HL-60 (cell line): Measurements from ENCODE around the gene REEP3.

Experiments
- DNase-seq, 2 experiments: peaks; one replicate each; pipeline ENCODE4 v3.0.0-alpha.2; 2010 to 2020; ENCODE audit warnings: low read depth in 1 of 2, low spot score in 1 of 2
- H3K27ac ChIP-seq: fragments of 250-450 bp; sonication (Bioruptor Pico); replicated peaks from 2 replicates; pipeline ENCODE4 v1.5.1; 2020; ENCODE audit warnings: mild to moderate bottlenecking, moderate library complexity
- H3K27me3 ChIP-seq: fragments of 250-450 bp; sonication (Bioruptor Pico); 2 replicates; pipeline ENCODE4 v1.5.1; 2021; ENCODE audit warnings: mild to moderate bottlenecking, moderate library complexity; ENCODE audit not compliant: insufficient read depth, poor library complexity, severe bottlenecking
- H3K4me3 ChIP-seq: replicated peaks from 2 replicates; pipeline ENCODE4 v1.5.1; 2011; ENCODE audit warnings: mild to moderate bottlenecking, control low read depth, low read length; ENCODE audit not compliant: insufficient read depth
- GABPA ChIP-seq: IDR thresholded peaks from 2 replicates; pipeline ENCODE4 v1.6.1; 2012; ENCODE audit warnings: low read depth
- POLR2AphosphoS5 ChIP-seq: IDR thresholded peaks from 2 replicates; pipeline ENCODE4 v1.6.1; 2012; ENCODE audit warnings: low read depth
- REST ChIP-seq: IDR thresholded peaks from 2 replicates; pipeline ENCODE4 v1.6.1; 2012; ENCODE audit warnings: low read depth; ENCODE audit not compliant: insufficient replicate concordance
- SPI1 ChIP-seq: IDR thresholded peaks from 2 replicates; pipeline ENCODE4 v1.6.1; 2012; ENCODE audit warnings: low read depth, mild to moderate bottlenecking, borderline replicate concordance
- long read RNA-seq: library from polyadenylated mRNA; unstranded; transcript quantifications from one replicate; pipeline ENCODE4 v2.0.0, GENCODE V29; 2020
- TF ChIP-seq, protein P1 (sequence below): IDR thresholded peaks from one replicate; pipeline ENCODE4 v1.5.1; 2011; ENCODE audit warnings: low read length, control low read depth, inconsistent platforms; ENCODE audit not compliant: insufficient read depth

The REEP3 gene
- long read RNA-seq, full-length matches to known transcripts = 2 of 7 reads
- long read RNA-seq, partial matches to known transcripts = 1 of 7 reads
- long read RNA-seq, other reads (novel, unspliced or antisense) = 4 of 7 reads

DNA sequence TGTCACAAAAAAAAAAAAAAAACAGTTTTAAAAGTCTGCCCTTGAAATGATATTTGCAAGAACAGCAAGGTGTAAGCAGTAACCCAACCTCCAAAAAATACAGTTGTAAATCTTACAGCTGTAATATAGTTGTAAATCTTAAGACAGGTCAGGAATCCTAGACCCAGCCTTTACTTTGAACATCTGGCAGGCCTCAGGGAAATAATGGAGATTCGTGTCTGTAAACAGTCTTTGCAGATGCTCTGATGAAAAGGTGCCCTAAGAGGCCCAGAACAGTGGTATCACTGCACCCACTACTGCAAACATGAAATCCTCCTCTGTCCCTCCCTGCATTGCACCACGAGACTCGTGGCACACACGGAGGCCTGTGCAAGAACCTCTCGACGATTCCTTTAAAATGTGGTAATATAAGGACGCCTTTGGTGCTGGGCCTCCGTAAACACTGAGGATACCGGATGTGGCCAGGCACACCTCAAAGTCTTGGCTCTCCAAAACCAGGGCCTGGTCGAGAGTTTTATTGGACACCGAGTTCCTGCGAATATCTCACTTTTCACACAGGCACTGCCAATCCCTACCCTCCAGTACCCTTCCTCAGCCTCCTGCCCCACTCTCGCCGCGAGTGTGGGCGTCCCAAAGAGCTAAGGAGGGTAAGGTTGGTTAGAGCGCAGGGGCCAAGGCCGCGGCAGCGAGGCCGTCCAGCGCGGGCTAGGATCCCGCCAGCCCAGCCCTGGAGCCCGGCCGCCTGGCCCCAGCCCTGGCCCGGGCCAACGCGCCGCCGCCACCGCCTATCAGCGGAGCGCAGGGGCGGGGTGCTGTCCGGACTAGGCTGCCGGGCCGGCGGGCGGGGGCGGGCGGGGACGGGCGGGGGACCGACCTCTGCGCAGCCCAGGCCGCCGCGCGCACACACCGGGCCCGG is at the start of gene REEP3:
Gene REEP3 (plus strand): TSS at position 902 of the 916 bp plus-strand sequence. CDS start 145 bp downstream, outside the sequence.
- TF ChIP-seq POLR2AphosphoS5 (peak; percentile 48; the same call in 1 of the 2 replicates), GABPA (no peak), SPI1 (no peak), REST (peak; percentile 16)
- H3K4me3 ChIP-seq = peak within 1 kb of the TSS; percentile 61
- no peaks in the 10 kb centered on the region for H3K27me3 ChIP-seq
- DNase-seq = peak; percentile 72 to 85
- H3K27ac ChIP-seq = peak within 1 kb of the TSS; percentile 96

- TF ChIP-seq GABPA (no peak), POLR2AphosphoS5 (no peak), SPI1 (no peak), REST (no peak)
- TF ChIP-seq, protein P1, sequence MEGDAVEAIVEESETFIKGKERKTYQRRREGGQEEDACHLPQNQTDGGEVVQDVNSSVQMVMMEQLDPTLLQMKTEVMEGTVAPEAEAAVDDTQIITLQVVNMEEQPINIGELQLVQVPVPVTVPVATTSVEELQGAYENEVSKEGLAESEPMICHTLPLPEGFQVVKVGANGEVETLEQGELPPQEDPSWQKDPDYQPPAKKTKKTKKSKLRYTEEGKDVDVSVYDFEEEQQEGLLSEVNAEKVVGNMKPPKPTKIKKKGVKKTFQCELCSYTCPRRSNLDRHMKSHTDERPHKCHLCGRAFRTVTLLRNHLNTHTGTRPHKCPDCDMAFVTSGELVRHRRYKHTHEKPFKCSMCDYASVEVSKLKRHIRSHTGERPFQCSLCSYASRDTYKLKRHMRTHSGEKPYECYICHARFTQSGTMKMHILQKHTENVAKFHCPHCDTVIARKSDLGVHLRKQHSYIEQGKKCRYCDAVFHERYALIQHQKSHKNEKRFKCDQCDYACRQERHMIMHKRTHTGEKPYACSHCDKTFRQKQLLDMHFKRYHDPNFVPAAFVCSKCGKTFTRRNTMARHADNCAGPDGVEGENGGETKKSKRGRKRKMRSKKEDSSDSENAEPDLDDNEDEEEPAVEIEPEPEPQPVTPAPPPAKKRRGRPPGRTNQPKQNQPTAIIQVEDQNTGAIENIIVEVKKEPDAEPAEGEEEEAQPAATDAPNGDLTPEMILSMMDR = no peak
- Histone ChIP-seq H3K27me3 (no peaks in the 10 kb centered on the region), H3K27ac (no peak overlapping the region), H3K4me3 (no peak overlapping the region)
- DNase-seq = no peak
Measured at GRCh38 chr10:63474488-63474887, 46.7 kb upstream of the REEP3 start.

- TF ChIP-seq REST (no peak), GABPA (no peak), SPI1 (no peak)
- H3K27me3 ChIP-seq = no peaks in the 10 kb centered on the region
- no peak for DNase-seq
- no peak overlapping the region for H3K27ac ChIP-seq
- no peak overlapping the region for H3K4me3 ChIP-seq
Measured at GRCh38 chr10:63477927-63478326, 43.3 kb upstream of the REEP3 start.

GRCh38 chr10:63478564-63478963 is 42.6 kb upstream of the REEP3 start:
- DNase-seq = no peak
- TF ChIP-seq SPI1 (no peak), REST (no peak), GABPA (no peak), POLR2AphosphoS5 (no peak)
- TF ChIP-seq, protein P1 = no peak
- no peaks in the 10 kb centered on the region for H3K27me3 ChIP-seq
- H3K27ac ChIP-seq = no peak overlapping the region
- no peak overlapping the region for H3K4me3 ChIP-seq
